Spleen (tissue), 11 donors: Measurements from ENCODE around the gene ZBTB8OS. TPM values are rescaled to one million over a fixed set of nuclear protein-coding genes. Genes with fewer than 3 reads are reported as not detected.

Source experiments
- DNase-seq: peaks from one replicate; pipeline ENCODE4 v3.0.0-alpha.2; 2020
- H3K27ac ChIP-seq, 8 donors: fragments of 200-600 bp; sonication (generic) in 7 of 8; 1 replicate in 4 of 8; 2 replicates in 4 of 8; pipeline versions ENCODE4 v1.5.0 to v1.8.0; 2016 to 2021; ENCODE audit warnings: inconsistent platforms in 4 of 8, mild to moderate bottlenecking in 4 of 8, moderate library complexity in 1 of 8
- H3K27me3 ChIP-seq, 7 donors: fragments of 200-600 bp; sonication (generic) in 6 of 7; replicated peaks in 1 of 7; 1 replicate in 4 of 7; 2 replicates in 3 of 7; pipeline versions ENCODE4 v1.5.0 to v1.8.0; 2016 to 2021; ENCODE audit warnings: inconsistent platforms in 3 of 7, mild to moderate bottlenecking in 1 of 7
- H3K36me3 ChIP-seq, 6 donors: fragments of 200-600 bp; sonication (generic) in 5 of 6; 1 replicate in 4 of 6; 2 replicates in 2 of 6; pipeline versions ENCODE4 v1.5.0 to v1.8.0; 2016 to 2021; ENCODE audit warnings: inconsistent platforms in 2 of 6
- H3K4me1 ChIP-seq, 6 donors: fragments of 200-600 bp; sonication (generic) in 5 of 6; 1 replicate in 3 of 6; 2 replicates in 3 of 6; pipeline versions ENCODE4 v1.5.0 to v1.8.0; 2016 to 2021; ENCODE audit warnings: inconsistent platforms in 3 of 6
- H3K4me3 ChIP-seq, 8 donors: fragments of 200-600 bp; sonication (generic) in 7 of 8; 1 replicate in 4 of 8; 2 replicates in 4 of 8; pipeline versions ENCODE4 v1.5.0 to v1.8.0; 2016 to 2021; ENCODE audit warnings: inconsistent platforms in 4 of 8, mild to moderate bottlenecking in 4 of 8, moderate library complexity in 2 of 8
- H3K9me3 ChIP-seq, 8 donors: fragments of 200-600 bp; sonication (generic) in 7 of 8; 1 replicate in 4 of 8; 2 replicates in 4 of 8; pipeline versions ENCODE4 v1.5.0 to v1.8.0; 2016 to 2021; ENCODE audit warnings: inconsistent platforms in 4 of 8
- CTCF ChIP-seq, 11 experiments: fragments of 200-600 bp in 7 of 11; fragments of 450-650 bp in 4 of 11; sonication (generic) in 4 of 11; IDR thresholded peaks in 8 of 11; conservative IDR thresholded peaks in 3 of 11; 1 replicate in 7 of 11; 2 replicates in 4 of 11; pipeline versions ENCODE4 v1.4.0 to v1.8.0; 2016 to 2021; ENCODE audit warnings: antibody characterized with exemption in 11 of 11, inconsistent platforms in 4 of 11, mild to moderate bottlenecking in 1 of 11
- POLR2A ChIP-seq, 3 donors: fragments of 450-650 bp; IDR thresholded peaks; one replicate each; pipeline ENCODE4 v1.5.1; 2017; ENCODE audit warnings: antibody characterized with exemption in 3 of 3, mild to moderate bottlenecking in 1 of 3
- POLR2AphosphoS5 ChIP-seq, 3 donors: sonication (generic); formaldehyde crosslinking; IDR thresholded peaks; one replicate each; pipeline ENCODE4 v1.5.1; 2017; ENCODE audit warnings: antibody characterized with exemption in 3 of 3
- WGBS, 5 donors: extraction: QIAGEN DNeasy Blood & Tissue Kit in 3 of 5; methylation state at CpG; one replicate each; pipeline versions ENCODE4 v1.1.5 to v1.1.7; 2013 to 2018; 5-methylcytosine and 5-hydroxymethylcytosine counted together
- intact Hi-C: fragments of 100-400 bp; cut with DNase I; formaldehyde crosslinking; loops from one replicate; pipeline ENCODE4 v1.15.0; 2023; ENCODE audit warnings: low total_unique reads
- polyA plus RNA-seq, 3 donors: library from polyadenylated mRNA; stranded (reverse); fragments of 200-250 nt; gene quantifications; one replicate each; pipeline ENCODE4 v1.2.1, GENCODE V29; 2013
- total RNA-seq, 7 donors: library from RNA; depleted of rRNA in 3 of 7; stranded (reverse); fragments of >200 nt in 3 of 7; fragmentation: NEBNext Ultra II Directional in 4 of 7; extraction: Animal tissue kit (Norgen Biotek cat#: 25700) in 4 of 7; gene quantifications; one replicate each; pipeline versions ENCODE4 v1.1.0 to v1.2.1, GENCODE V29; 2016 to 2021
- donor health status: healthy with polysubstance abuse.
- donor health status: DM: no; HTN: no; CAD: no; lungs with moderate emphysema.
- donor health status: DM: no; HTN: no; CAD: no.
- donor health status: Bipolar disorder and iron deficiency.
- donor health status: healthy.
- donor health status: DM: no; HTN: no; CAD: no.
- donor health status: DM: yes; HTN: yes; CAD: no.

The ZBTB8OS gene
- total and polyA plus RNA-seq, 10 donors = 26.7 to 70.5 (median 40.3) TPM

- Histone ChIP-seq H3K4me1 (peaks cover 10 to 45% (median 19%) of the 10 kb centered on the region in 6 donors), H3K4me3 (no peak overlapping the region), H3K9me3 (no peaks in the 10 kb centered on the region), H3K27me3 (no peaks in the 10 kb centered on the region), H3K27ac (no peak overlapping the region), H3K36me3 (peaks cover 0 to 100% (median 84%) of the 10 kb centered on the region in 6 donors)
- no peak for DNase-seq
- TF ChIP-seq CTCF (IDR thresholded peaks at IDR 0.05 in 8 of 11, conservative IDR thresholded peaks at IDR 0.05 in 3 of 11) = no peak
- no peak for TF ChIP-seq POLR2AphosphoS5 (IDR thresholded peaks at IDR 0.05)
- no peak for TF ChIP-seq POLR2A (IDR thresholded peaks at IDR 0.05)
- WGBS, 5 donors = 87 to 100% (median 91%) methylated on average over 1 of the region's 1 CpG
- intact Hi-C loops = no loop called here
Observed at GRCh38 chr1:32659581-32659980, 9.2 kb upstream of the ZBTB8OS start.

- H3K4me3 ChIP-seq = peak overlapping the region in 6 of 8 donors; percentile 71 to 87 (median 82)
- no peaks in the 10 kb centered on the region for H3K27me3 ChIP-seq
- no peaks in the 10 kb centered on the region for H3K9me3 ChIP-seq
- peaks cover 45 to 82% (median 77%) of the 10 kb centered on the region in 6 donors for H3K4me1 ChIP-seq
- WGBS, 5 donors = 77 to 88% (median 87%) methylated on average over 16 of the region's 16 CpGs
- intact Hi-C loops = no loop called here
- H3K36me3 ChIP-seq = peaks cover 0 to 55% (median 30%) of the 10 kb centered on the region in 6 donors
- peak overlapping the region; percentile 97 to 100 (median 99) for H3K27ac ChIP-seq
- TF ChIP-seq POLR2AphosphoS5 (IDR thresholded peaks at IDR 0.05) = no peak
- no peak for TF ChIP-seq CTCF (IDR thresholded peaks at IDR 0.05 in 8 of 11, conservative IDR thresholded peaks at IDR 0.05 in 3 of 11)
- no peak for DNase-seq
Observed at GRCh38 chr1:32652244-32652962, 2.1 kb upstream of the ZBTB8OS start.

- DNase-seq = no peak
- WGBS, 5 donors = 0 to 1% (median 0%) methylated on average over 17 to 43 of the region's 43 CpGs
- H3K4me1 ChIP-seq = peaks cover 45 to 83% (median 76%) of the 10 kb centered on the region in 6 donors
- H3K27ac ChIP-seq = peak overlapping the region; percentile 97 to 100 (median 99)
- no peaks in the 10 kb centered on the region for H3K27me3 ChIP-seq
- TF ChIP-seq CTCF (IDR thresholded peaks at IDR 0.05 in 8 of 11, conservative IDR thresholded peaks at IDR 0.05 in 3 of 11) (no peak), POLR2A (IDR thresholded peaks at IDR 0.05) (no peak), POLR2AphosphoS5 (IDR thresholded peaks at IDR 0.05) (no peak)
- intact Hi-C loops = no loop called here
- H3K4me3 ChIP-seq = peak overlapping the region; percentile 59 to 91 (median 82)
- H3K36me3 ChIP-seq = peaks cover 0 to 50% (median 23%) of the 10 kb centered on the region in 6 donors
- no peaks in the 10 kb centered on the region for H3K9me3 ChIP-seq
Observed at GRCh38 chr1:32651461-32652073, 1.2 kb upstream of the ZBTB8OS start.
